Esophagus muscularis mucosa (tissue), 4 donors: Measurements from ENCODE around the gene HOXD9.

Experiments
- EP300 ChIP-seq: sonication (generic); formaldehyde crosslinking; IDR thresholded peaks from one replicate; pipeline ENCODE4 v1.6.1; 2017; ENCODE audit warnings: antibody characterized with exemption
- POLR2A ChIP-seq: fragments of 450-650 bp; IDR thresholded peaks from one replicate; pipeline ENCODE4 v1.6.1; 2017; ENCODE audit warnings: antibody characterized with exemption, moderate library complexity, mild to moderate bottlenecking, low read depth
- POLR2AphosphoS5 ChIP-seq, 2 donors: sonication (generic); formaldehyde crosslinking; IDR thresholded peaks; one replicate each; pipeline ENCODE4 v1.6.1; 2017; ENCODE audit warnings: antibody characterized with exemption in 2 of 2
- TF ChIP-seq, protein P1 (sequence below), 3 experiments: fragments of 200-600 bp in 2 of 3; fragments of 450-650 bp in 1 of 3; sonication (generic) in 2 of 3; IDR thresholded peaks; one replicate each; pipeline ENCODE4 v1.5.1; 2017 to 2019; ENCODE audit warnings: antibody characterized with exemption in 3 of 3, mild to moderate bottlenecking in 2 of 3, moderate library complexity in 1 of 3

- TF ChIP-seq, protein P1, sequence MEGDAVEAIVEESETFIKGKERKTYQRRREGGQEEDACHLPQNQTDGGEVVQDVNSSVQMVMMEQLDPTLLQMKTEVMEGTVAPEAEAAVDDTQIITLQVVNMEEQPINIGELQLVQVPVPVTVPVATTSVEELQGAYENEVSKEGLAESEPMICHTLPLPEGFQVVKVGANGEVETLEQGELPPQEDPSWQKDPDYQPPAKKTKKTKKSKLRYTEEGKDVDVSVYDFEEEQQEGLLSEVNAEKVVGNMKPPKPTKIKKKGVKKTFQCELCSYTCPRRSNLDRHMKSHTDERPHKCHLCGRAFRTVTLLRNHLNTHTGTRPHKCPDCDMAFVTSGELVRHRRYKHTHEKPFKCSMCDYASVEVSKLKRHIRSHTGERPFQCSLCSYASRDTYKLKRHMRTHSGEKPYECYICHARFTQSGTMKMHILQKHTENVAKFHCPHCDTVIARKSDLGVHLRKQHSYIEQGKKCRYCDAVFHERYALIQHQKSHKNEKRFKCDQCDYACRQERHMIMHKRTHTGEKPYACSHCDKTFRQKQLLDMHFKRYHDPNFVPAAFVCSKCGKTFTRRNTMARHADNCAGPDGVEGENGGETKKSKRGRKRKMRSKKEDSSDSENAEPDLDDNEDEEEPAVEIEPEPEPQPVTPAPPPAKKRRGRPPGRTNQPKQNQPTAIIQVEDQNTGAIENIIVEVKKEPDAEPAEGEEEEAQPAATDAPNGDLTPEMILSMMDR (IDR thresholded peaks at IDR 0.05) = no peak
- TF ChIP-seq POLR2A (no peak), POLR2AphosphoS5 (IDR thresholded peaks at IDR 0.05) (no peak), EP300 (no peak)
Observed at GRCh38 chr2:176154576-176155252, 32.2 kb downstream of the HOXD9 start.
